Measurements from ENCODE around the gene PLCD3. TPM values are rescaled to one million over a fixed set of nuclear protein-coding genes. Genes with fewer than 3 reads are reported as not detected.
A peak's percentile ranks its signal among the peaks of the same experiment; 100 is the strongest.

PLCD3 gene
- total and polyA plus RNA-seq, 2 of the 8 experiments (the other 6 are each of a cell fraction or from before 2014, with no cell fraction given), result 26.5 to 48.1 TPM

- TF ChIP-seq TAF7 (optimal IDR thresholded peaks at IDR 0.05; ENCODE audit: borderline replicate concordance, low read depth, low read length), result peak; percentile 19
- no peak for TF ChIP-seq BRCA1 (IDR thresholded peaks at IDR 0.05; ENCODE audit: low read depth, low read length)
- peak; percentile 37 for TF ChIP-seq KDM4A (IDR thresholded peaks at IDR 0.05; ENCODE audit: low read depth, low read length, severe bottlenecking)
- TF ChIP-seq RAD21 (IDR thresholded peaks at IDR 0.05 in 1 of 2, conservative IDR thresholded peaks at IDR 0.05 in 1 of 2; ENCODE audit: low read depth in 2 of 2, low read length in 2 of 2), result peak; percentile 24 to 48; a peak in 3 of 4 replicates
- TF ChIP-seq EGR1 (IDR thresholded peaks at IDR 0.05; ENCODE audit: borderline replicate concordance, low read depth, low read length), result peak; percentile 68; the same call in 1 of the 2 replicates
- peak; percentile 69; the same call in 1 of the 2 replicates for TF ChIP-seq TBP (IDR thresholded peaks at IDR 0.05; ENCODE audit: low read depth, low read length)
- TF ChIP-seq MAX (IDR thresholded peaks at IDR 0.05), result peak; percentile 69
- TF ChIP-seq CBX5 (IDR thresholded peaks at IDR 0.05; ENCODE audit: low read depth, low read length), result no peak
- TF ChIP-seq SIRT6 (IDR thresholded peaks at IDR 0.05; ENCODE audit: low read length), result no peak
Measured at GRCh38 chr17:45160447-45161287, 28.4 kb upstream of the PLCD3 start (continued).
